ENCODE data around the gene IMPACT. TPM values are rescaled to one million over a fixed set of nuclear protein-coding genes. Genes with fewer than 3 reads are reported as not detected.
A peak's percentile ranks its signal among the peaks of the same experiment; 100 is the strongest.

Gene IMPACT
- total RNA-seq, 1 donor from 2014 or later = 11.6 TPM

- no peak for DNase-seq
- H3K4me3 Mint-ChIP-seq (ENCODE audit: unreplicated experiment) = no peak overlapping the region
- H3K27me3 Mint-ChIP-seq (ENCODE audit: unreplicated experiment) = no peaks in the 10 kb centered on the region
- H3K36me3 Mint-ChIP-seq (ENCODE audit: unreplicated experiment) = no peaks in the 10 kb centered on the region
- TF ChIP-seq CTCF (IDR thresholded peaks at IDR 0.05; ENCODE audit: partially characterized antibody, unreplicated experiment) = no peak
- no peaks in the 10 kb centered on the region for H3K9me3 Mint-ChIP-seq (ENCODE audit: unreplicated experiment)
- H3K27ac Mint-ChIP-seq (ENCODE audit: unreplicated experiment) = no peak overlapping the region
- H3K4me1 Mint-ChIP-seq (ENCODE audit: low read depth, unreplicated experiment) = peaks cover 1% of the 10 kb centered on the region
Observed at GRCh38 chr18:24420551-24420950, 5.9 kb upstream of the IMPACT start.

- no peak overlapping the region for H3K27ac Mint-ChIP-seq (ENCODE audit: unreplicated experiment)
- DNase-seq = no peak
Observed at GRCh38 chr18:24421831-24422230, 4.6 kb upstream of the IMPACT start.

GRCh38 chr18:24426073-24426397, 435 bp upstream of the IMPACT start:
- DNase-seq = no peak
- TF ChIP-seq CTCF (IDR thresholded peaks at IDR 0.05; ENCODE audit: partially characterized antibody, unreplicated experiment) = no peak
- no peaks in the 10 kb centered on the region for H3K36me3 Mint-ChIP-seq (ENCODE audit: unreplicated experiment)
- H3K27me3 Mint-ChIP-seq (ENCODE audit: unreplicated experiment) = no peaks in the 10 kb centered on the region
- H3K9me3 Mint-ChIP-seq (ENCODE audit: unreplicated experiment) = peaks cover 3% of the 10 kb centered on the region
- peak overlapping the region; percentile 89 for H3K4me3 Mint-ChIP-seq (ENCODE audit: unreplicated experiment)
- peaks cover 12% of the 10 kb centered on the region for H3K4me1 Mint-ChIP-seq (ENCODE audit: low read depth, unreplicated experiment)
- peak overlapping the region; percentile 0 for H3K27ac Mint-ChIP-seq (ENCODE audit: unreplicated experiment)

More at GRCh38 chr18:24421831-24422230, 4.6 kb upstream of the IMPACT start:
- H3K4me1 Mint-ChIP-seq (ENCODE audit: low read depth, unreplicated experiment) = peaks cover 5% of the 10 kb centered on the region
- no peaks in the 10 kb centered on the region for H3K27me3 Mint-ChIP-seq (ENCODE audit: unreplicated experiment)
- no peak for TF ChIP-seq CTCF (IDR thresholded peaks at IDR 0.05; ENCODE audit: partially characterized antibody, unreplicated experiment)
- H3K4me3 Mint-ChIP-seq (ENCODE audit: unreplicated experiment) = no peak overlapping the region
- H3K9me3 Mint-ChIP-seq (ENCODE audit: unreplicated experiment) = peaks cover under 1% of the 10 kb centered on the region
- H3K36me3 Mint-ChIP-seq (ENCODE audit: unreplicated experiment) = no peaks in the 10 kb centered on the region

- no peaks in the 10 kb centered on the region for H3K27me3 Mint-ChIP-seq (ENCODE audit: unreplicated experiment)
Observed at GRCh38 chr18:24427484-24427883, 1.0 kb downstream of the IMPACT start.

GRCh38 chr18:24428709-24429108, 2.2 kb downstream of the IMPACT start:
- TF ChIP-seq CTCF (IDR thresholded peaks at IDR 0.05; ENCODE audit: partially characterized antibody, unreplicated experiment) = no peak
- Mint-ChIP-seq H3K27ac (ENCODE audit: unreplicated experiment) (no peak overlapping the region), H3K4me3 (ENCODE audit: unreplicated experiment) (peak overlapping the region; percentile 66), H3K36me3 (ENCODE audit: unreplicated experiment) (no peaks in the 10 kb centered on the region), H3K4me1 (ENCODE audit: low read depth, unreplicated experiment) (peaks cover 12% of the 10 kb centered on the region), H3K27me3 (ENCODE audit: unreplicated experiment) (no peaks in the 10 kb centered on the region), H3K9me3 (ENCODE audit: unreplicated experiment) (peaks cover 3% of the 10 kb centered on the region)
- DNase-seq = no peak

More at GRCh38 chr18:24427484-24427883, 1.0 kb downstream of the IMPACT start:
- H3K4me3 Mint-ChIP-seq (ENCODE audit: unreplicated experiment) = peak overlapping the region; percentile 88
- peaks cover 3% of the 10 kb centered on the region for H3K9me3 Mint-ChIP-seq (ENCODE audit: unreplicated experiment)
- no peak for DNase-seq
- peaks cover 12% of the 10 kb centered on the region for H3K4me1 Mint-ChIP-seq (ENCODE audit: low read depth, unreplicated experiment)
- TF ChIP-seq CTCF (IDR thresholded peaks at IDR 0.05; ENCODE audit: partially characterized antibody, unreplicated experiment) = no peak
- peak overlapping the region; percentile 93 for H3K27ac Mint-ChIP-seq (ENCODE audit: unreplicated experiment)
- no peaks in the 10 kb centered on the region for H3K36me3 Mint-ChIP-seq (ENCODE audit: unreplicated experiment)

Measured in glutamatergic neuron (in vitro differentiated cells).